ENCODE results near the gene JAZF1. TPM values are rescaled to one million over a fixed set of nuclear protein-coding genes. Genes with fewer than 3 reads are reported as not detected.

The JAZF1 gene
- total RNA-seq, 2 donors from 2014 or later, result 4.0 to 4.9 TPM

- Histone ChIP-seq H3K4me3 (no peak overlapping the region), H3K4me1 (peaks cover 16% of the 10 kb centered on the region), H3K27me3 (no peaks in the 10 kb centered on the region), H3K36me3 (replicated peaks in 1 of 2; ENCODE audit: insufficient read depth in 1 of 2, low read depth in 2 of 2) (no peaks in the 10 kb centered on the region), H3K9me3 (no peaks in the 10 kb centered on the region), H3K27ac (no peak overlapping the region)
- no peak for TF ChIP-seq CTCF (IDR thresholded peaks at IDR 0.05)
- TF ChIP-seq POLR2A (IDR thresholded peaks at IDR 0.05), result no peak
- DNase-seq (no peak), ATAC-seq (peak; percentile 12)
- WGBS, 2 donors, result 49 to 54% methylated on average over 2 of the region's 2 CpGs
- intact Hi-C loops (cut with DNase I), result no loop called here
Observed at GRCh38 chr7:27885652-27886051, 294.9 kb downstream of the JAZF1 start.

GRCh38 chr7:27883696-27884095 lies 296.9 kb downstream of the JAZF1 start:
- TF ChIP-seq POLR2A (IDR thresholded peaks at IDR 0.05), result no peak
- no peak for TF ChIP-seq CTCF (IDR thresholded peaks at IDR 0.05)
- H3K27ac ChIP-seq, result no peak overlapping the region

GRCh38 chr7:27876756-27877155 lies 303.8 kb downstream of the JAZF1 start:
- no peak for TF ChIP-seq POLR2A (IDR thresholded peaks at IDR 0.05)
- no peak for TF ChIP-seq CTCF (IDR thresholded peaks at IDR 0.05)
- peaks cover 51% of the 10 kb centered on the region for H3K4me1 ChIP-seq
- no peaks in the 10 kb centered on the region for H3K9me3 ChIP-seq
- ATAC-seq (no peak), DNase-seq (no peak)
- H3K27me3 ChIP-seq, result no peaks in the 10 kb centered on the region
- H3K27ac ChIP-seq, result no peak overlapping the region
- WGBS, 2 donors, result 66 to 82% methylated on average over 8 of the region's 8 CpGs
- no peaks in the 10 kb centered on the region for H3K36me3 ChIP-seq (replicated peaks in 1 of 2; ENCODE audit: insufficient read depth in 1 of 2, low read depth in 2 of 2)
- no peak overlapping the region for H3K4me3 ChIP-seq
- intact Hi-C loops (cut with DNase I), result no loop called here

More at GRCh38 chr7:27883696-27884095, 296.9 kb downstream of the JAZF1 start:
- 55 to 62% methylated on average over 4 of the region's 4 CpGs for WGBS, 2 donors
- Histone ChIP-seq H3K27me3 (no peaks in the 10 kb centered on the region), H3K4me1 (peaks cover 16% of the 10 kb centered on the region), H3K4me3 (no peak overlapping the region), H3K9me3 (no peaks in the 10 kb centered on the region), H3K36me3 (replicated peaks in 1 of 2; ENCODE audit: insufficient read depth in 1 of 2, low read depth in 2 of 2) (no peaks in the 10 kb centered on the region)
- intact Hi-C loops (cut with DNase I), result no loop called here
- DNase-seq (no peak), ATAC-seq (no peak)

GRCh38 chr7:27875832-27876231 lies 304.8 kb downstream of the JAZF1 start:
- Histone ChIP-seq H3K27ac (peak overlapping the region in 3 of 4 donors; percentile 70 to 79 (median 76)), H3K9me3 (no peaks in the 10 kb centered on the region), H3K4me1 (peaks cover 60% of the 10 kb centered on the region), H3K36me3 (replicated peaks in 1 of 2; ENCODE audit: insufficient read depth in 1 of 2, low read depth in 2 of 2) (no peaks in the 10 kb centered on the region), H3K4me3 (no peak overlapping the region), H3K27me3 (no peaks in the 10 kb centered on the region)
- DNase-seq, result no peak
- intact Hi-C loops (cut with DNase I), result no loop called here
- no peak for ATAC-seq
- WGBS, 2 donors, result 95 to 100% methylated on average over 2 of the region's 2 CpGs
- TF ChIP-seq POLR2A (IDR thresholded peaks at IDR 0.05), result no peak
- no peak for TF ChIP-seq CTCF (IDR thresholded peaks at IDR 0.05)

GRCh38 chr7:27875061-27875460 lies 305.5 kb downstream of the JAZF1 start:
- no peak overlapping the region for H3K4me3 ChIP-seq
- no peaks in the 10 kb centered on the region for H3K9me3 ChIP-seq
- 91 to 93% methylated on average over 9 of the region's 9 CpGs for WGBS, 2 donors
- no peak for DNase-seq
- no peak for ATAC-seq
- no peaks in the 10 kb centered on the region for H3K27me3 ChIP-seq
- intact Hi-C loops (cut with DNase I), result no loop called here
- H3K27ac ChIP-seq, result peak overlapping the region; percentile 70 to 79 (median 76)
- peaks cover 65% of the 10 kb centered on the region for H3K4me1 ChIP-seq
- TF ChIP-seq CTCF (IDR thresholded peaks at IDR 0.05) (no peak), POLR2A (IDR thresholded peaks at IDR 0.05) (no peak)
- no peaks in the 10 kb centered on the region for H3K36me3 ChIP-seq (replicated peaks in 1 of 2; ENCODE audit: insufficient read depth in 1 of 2, low read depth in 2 of 2)
